Right forelimb (tissue), 1 donor: ENCODE measurements around the gene SNX2.
A peak's percentile ranks its signal among the peaks of the same experiment; 100 is the strongest.
"Not testable (repeated sequence)": the region's sequence is repeated elsewhere in the genome, so short reads cannot be mapped to it uniquely, and the experiment has no call there.

Experiments used
- DNase-seq: peaks from one replicate; pipeline ENCODE4 v3.0.0-alpha.2; 2018

Gene SNX2, protein sequence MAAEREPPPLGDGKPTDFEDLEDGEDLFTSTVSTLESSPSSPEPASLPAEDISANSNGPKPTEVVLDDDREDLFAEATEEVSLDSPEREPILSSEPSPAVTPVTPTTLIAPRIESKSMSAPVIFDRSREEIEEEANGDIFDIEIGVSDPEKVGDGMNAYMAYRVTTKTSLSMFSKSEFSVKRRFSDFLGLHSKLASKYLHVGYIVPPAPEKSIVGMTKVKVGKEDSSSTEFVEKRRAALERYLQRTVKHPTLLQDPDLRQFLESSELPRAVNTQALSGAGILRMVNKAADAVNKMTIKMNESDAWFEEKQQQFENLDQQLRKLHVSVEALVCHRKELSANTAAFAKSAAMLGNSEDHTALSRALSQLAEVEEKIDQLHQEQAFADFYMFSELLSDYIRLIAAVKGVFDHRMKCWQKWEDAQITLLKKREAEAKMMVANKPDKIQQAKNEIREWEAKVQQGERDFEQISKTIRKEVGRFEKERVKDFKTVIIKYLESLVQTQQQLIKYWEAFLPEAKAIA

DNA sequence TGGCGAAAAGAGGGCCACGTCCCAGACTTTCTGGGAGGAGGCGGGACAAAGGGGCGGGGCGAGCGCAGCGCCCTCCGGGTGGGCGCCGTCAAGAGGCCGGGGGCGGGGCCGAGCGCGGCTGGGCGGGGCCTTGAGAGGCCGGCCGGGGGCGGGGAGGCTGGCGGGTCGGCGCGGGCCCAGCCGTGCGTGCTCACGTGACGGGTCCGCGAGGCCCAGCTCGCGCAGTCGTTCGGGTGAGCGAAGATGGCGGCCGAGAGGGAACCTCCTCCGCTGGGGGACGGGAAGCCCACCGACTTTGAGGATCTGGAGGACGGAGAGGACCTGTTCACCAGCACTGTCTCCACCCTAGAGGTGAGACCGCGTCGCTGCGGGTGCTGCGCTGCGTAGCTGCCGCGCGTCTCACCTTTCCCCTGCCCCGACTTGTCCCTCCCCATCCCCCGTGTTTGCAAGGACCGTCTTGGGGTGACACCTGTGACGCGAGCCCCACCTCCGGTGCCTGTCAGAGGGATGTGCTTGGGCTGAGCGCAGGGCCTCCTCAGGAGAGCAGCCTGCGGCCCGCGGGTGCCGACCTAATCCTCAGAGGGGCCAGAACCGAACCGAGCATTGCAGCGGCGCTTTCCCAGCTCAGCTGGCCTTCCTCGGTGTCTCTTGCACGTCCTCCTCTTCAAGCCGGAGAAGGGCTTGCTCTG lies at the start of gene SNX2:
TSS of gene SNX2 (plus strand) at position 220 of the 689 bp plus-strand sequence. CDS start at position 244, 24 bp downstream.
- peak; percentile 95 for DNase-seq

DNA sequence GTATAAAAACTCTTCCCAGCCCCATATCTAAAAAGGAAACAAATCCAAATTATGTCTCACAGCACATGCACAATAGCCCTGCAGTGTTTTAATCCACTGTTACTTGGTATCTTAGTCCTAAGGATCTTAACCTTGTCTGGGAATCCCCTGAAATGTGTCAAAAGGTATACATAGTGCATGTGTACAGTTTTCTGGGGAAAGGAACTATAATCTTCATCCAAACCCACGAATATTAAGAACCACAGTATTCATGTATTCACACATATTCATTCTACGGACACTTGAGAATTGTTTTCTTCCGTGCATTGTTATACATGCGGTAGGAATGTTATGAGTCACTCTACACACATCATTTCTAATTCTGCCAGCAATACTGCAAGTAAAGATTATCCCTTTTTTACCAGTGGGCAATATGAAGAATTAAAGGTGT lies 47.8 kb upstream of the SNX2 start:
- no peak for DNase-seq

DNA sequence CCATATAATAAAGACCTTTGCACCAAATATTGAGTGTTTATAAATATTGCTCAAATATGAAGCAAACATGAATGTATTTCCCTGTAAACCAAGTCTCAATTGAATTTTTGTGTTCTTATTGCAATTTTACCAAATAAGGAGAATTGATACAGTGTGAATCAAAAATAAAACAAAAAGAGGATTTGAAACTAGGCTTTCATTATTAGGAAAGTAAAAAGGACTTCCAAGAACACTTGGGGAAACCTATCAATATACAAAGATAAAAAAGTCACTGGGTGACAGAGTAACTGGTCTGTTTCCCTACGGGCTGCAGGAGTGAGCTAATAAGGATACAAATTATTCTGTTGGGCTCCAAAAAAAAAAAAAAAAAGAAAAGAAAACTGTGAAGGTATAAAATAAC lies 44.8 kb upstream of the SNX2 start:
- DNase-seq = no peak

DNA sequence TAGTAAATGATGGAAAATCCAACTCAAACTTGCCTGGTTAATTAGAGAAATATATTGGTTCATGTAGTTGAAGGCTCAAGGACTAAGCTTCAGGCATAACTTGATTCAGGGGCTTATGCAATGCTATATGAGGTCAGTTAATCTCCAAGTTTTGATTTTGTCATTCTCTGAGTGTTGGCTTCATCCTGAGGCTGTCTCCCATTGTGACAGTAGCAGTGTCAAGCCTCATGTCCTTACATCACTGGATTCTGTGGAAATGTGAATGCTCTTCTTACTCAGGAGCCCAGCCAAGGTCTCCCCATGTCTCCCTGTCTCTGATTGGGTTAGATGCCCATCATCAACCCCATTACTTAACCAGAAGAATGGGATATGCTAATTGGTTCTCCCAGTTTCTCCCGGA lies 44.4 kb upstream of the SNX2 start:
- DNase-seq = no peak

DNA sequence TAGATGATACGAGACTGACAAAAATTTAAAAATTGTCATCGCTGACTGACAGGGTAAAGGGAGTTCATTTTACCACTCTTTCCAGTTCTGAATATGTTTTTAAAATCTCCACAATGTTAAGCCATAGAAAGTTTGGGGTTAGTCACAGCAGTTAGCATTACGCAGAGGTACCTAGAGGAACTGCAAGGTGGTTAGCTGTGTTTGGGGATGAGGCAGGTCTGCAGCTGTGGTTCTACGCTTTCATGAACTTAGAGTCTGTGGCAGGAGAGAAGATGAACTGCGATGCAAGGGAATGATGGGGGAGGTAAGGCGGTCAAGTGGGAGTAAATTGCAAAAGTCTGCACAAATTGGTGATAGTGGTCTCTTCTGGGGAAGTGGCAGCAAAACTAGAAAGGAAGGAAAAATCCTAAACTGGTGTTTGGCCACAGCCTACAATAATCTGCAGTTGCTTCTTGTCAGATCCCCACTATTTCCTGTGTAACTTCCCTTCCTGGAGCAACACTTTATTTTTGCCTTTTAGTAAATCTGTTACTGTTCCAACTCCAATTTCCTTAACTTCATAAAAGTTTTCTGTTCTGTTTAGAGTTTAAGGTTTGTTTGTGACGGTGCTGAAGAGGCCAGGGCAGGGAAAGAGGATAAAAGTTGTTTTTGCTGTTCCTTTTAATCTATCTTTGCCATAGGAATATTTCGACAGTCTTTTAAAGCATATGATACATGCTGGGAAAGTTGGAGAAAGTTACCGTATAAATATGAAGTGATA lies 38.6 kb upstream of the SNX2 start:
- DNase-seq = no peak

DNA sequence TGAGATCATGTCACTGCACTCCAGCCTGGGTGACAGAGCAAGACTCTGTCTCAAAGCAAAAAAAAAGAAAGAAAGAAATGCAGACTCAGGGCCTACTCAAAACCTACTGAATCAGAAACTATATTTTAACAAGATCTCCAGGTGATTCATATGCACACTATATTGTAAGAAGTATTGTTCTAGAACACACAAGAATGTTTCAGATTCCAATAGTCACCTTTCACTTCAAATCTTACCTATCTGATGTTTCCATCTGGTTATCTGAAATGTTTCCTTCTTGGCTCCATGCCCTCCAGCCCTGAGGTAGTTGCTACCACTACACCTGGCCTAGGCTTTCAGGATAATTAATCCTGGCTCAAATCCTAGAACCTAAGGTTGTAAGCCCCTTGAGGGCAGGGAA lies 36.8 kb upstream of the SNX2 start:
- no peak for DNase-seq

DNA sequence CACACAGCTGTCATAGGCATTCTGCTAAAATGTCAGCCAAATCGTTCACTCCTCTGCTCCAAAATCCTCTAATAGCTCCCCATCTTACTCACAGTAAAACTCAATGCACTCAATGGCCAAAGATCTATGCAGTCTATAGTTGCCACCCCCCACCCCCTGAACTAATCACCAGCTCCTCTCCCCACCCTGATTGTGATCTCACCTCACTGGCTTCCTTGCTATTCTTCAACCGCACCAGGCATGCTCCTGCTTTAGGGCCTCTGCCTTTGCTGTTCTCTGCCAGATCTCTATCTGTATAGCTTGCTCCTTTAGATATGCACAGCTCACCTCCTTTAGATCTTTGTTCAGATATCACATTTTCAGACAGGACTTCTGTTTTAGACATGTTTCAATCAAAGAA lies 33.2 kb upstream of the SNX2 start:
- no peak for DNase-seq

DNA sequence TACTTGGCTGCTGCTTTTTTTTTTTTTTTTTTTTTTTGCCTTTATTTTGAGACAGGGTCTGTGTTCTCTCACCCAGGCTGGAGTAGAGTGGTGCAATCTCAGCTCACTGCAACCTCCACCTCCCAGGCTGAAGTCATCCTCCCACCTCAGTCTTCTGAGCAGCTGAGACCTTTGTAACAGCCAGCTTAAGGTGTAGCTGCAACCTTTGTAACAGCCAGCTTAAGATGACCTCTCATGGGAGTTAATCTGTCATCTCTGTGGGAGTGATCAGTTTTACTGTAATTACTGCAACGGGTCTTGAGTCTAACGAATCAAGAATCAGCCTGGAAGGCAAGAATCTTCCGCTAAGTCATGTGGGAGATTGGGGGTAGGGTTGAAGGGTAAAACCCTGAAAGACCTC lies 31.6 kb upstream of the SNX2 start:
- DNase-seq = no peak

DNA sequence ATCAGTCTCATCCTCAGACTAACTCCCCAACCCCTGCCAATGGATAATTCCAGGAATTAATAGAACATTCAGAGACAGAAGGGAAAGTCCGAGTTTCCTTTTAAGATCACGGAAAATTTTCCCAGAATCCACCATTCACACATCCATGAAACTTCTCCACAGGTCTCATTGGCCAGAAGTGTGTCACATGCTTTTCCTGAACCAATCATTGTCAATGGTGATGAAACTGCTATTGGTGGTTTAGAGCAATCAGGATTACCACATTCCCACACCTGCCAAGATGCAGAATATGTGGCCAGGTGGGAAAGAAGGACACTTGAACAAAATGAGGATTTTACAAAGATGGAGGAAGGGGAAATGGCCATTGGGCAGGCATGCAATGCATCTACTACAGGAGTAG lies 29.3 kb upstream of the SNX2 start:
- no peak for DNase-seq

DNA sequence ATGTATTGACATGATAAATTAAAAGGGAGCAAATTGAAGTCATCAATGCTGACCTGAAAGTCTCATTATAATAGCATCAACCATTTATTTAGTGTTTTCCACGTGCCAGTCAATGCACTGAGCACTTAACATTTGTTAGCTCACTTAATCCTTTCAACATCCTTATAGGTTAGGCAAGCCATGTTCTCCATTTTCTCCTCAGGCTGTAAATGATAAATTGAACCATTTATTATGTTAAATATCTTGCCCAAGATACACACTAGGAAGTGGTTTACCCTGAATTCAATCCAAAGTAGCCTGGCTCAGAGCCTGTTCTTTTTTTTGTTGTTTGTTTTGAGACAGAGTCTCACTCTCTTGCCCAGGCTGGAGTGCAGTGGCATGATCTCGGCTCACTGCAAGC lies 25.0 kb upstream of the SNX2 start:
- DNase-seq = no peak

DNA sequence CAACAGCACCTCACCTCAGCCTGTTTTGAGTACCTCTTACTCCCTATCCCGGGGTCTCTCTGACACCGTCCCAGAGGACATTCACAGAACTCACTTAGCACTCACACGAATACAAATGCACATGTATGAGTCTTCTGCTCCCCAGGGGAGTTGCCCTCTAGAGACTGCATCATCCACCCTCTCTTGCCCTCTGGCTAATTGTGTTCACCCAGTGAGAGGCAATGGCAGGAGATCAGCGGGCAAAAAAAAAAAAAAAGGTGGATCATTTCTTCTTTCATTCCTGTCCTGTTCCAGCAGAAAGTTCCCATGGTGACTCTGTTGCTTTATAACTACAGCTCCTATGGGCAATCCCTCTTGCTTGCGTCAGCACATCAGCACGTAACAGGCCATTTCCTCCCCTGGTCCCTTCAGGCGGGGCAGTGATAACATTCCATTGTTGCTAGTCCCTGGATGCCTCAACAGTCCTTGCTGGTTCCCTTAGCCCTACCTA lies 23.5 kb upstream of the SNX2 start:
- DNase-seq = no peak

DNA sequence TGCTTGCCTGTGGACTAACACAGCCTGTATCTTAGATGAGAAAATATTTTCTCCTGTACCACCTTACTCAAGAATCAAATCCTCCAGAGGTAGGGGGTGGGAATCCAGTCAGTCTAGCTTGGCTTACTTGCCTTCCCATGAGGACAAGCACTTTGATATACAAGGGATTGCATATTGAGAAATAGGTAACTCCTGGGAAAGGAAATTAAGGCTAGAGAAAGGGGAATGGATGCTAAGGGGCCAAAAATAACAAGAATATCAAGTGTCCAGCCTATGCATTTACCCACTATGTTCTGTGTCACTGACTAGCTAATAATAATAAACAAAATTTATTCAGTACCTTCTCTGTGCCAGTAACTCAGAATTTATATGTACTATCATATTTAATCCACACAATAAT lies 21.4 kb upstream of the SNX2 start:
- no peak for DNase-seq

DNA sequence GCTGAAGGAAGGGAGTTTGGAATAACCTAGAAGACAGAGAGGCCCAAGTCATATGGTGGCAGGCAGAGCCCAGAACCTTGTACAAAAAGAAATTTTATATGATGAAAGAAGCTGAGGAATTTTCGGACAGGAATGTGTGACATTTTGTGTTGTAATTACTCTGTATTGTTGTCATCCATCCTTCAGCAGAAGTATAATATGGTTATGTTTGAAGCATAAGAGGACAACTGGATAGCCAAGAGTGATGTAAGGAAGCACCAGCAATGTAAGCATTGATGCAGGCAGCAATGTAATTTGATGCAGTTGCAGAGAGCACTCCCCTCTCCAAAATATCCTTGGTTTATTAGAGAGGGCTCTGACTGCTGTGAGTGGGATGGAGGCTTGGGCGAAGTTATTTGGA lies 19.1 kb upstream of the SNX2 start:
- DNase-seq = no peak

DNA sequence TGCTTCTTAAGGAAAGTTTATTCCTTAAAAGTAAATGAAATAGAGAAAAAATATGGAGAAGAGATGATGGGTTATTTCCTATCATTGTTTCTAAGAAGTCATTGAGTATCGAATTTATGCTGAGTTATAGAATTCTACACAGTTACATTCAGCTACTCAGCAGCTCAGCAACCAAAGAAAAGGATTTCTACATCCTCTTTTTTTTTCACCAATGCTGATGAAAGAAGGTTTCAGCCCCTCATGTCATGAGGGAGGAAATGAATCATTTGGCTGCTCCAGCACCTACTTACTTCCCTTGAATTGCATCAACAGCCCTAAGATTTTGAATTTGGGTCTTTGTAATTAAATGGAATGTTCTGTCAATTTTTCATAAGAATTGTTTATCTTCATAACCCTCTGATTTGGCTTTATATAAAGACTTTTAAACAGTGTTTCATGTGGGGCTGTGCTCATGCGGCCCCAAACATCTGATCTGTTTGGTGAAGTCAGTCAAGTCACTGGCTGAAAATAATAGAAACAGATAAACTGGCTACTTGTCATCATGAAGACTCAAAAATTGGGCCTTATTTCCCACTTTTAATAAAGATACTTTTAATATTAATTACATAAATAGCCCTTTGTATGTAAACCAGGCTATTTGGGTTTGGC lies 18.5 kb upstream of the SNX2 start:
- no peak for DNase-seq

DNA sequence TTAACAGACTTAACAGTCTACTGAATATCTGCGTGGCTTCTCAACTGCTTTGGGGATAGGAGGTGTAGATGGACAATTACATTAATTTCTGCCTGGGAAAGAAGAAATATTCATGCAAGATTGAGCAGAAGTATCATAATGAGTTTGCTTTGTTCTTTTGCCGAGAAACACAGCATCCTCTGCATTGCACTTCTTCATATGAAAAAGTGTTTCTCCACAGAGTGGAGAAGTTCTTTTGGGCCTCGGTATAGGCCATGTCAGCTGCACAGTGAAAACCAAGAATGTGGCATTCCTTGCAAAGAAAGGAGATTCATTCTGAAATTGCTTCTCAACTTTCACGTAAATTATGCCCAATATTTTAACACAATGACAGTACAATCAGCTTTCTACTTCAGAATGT lies 17.6 kb upstream of the SNX2 start:
- DNase-seq = no peak

DNA sequence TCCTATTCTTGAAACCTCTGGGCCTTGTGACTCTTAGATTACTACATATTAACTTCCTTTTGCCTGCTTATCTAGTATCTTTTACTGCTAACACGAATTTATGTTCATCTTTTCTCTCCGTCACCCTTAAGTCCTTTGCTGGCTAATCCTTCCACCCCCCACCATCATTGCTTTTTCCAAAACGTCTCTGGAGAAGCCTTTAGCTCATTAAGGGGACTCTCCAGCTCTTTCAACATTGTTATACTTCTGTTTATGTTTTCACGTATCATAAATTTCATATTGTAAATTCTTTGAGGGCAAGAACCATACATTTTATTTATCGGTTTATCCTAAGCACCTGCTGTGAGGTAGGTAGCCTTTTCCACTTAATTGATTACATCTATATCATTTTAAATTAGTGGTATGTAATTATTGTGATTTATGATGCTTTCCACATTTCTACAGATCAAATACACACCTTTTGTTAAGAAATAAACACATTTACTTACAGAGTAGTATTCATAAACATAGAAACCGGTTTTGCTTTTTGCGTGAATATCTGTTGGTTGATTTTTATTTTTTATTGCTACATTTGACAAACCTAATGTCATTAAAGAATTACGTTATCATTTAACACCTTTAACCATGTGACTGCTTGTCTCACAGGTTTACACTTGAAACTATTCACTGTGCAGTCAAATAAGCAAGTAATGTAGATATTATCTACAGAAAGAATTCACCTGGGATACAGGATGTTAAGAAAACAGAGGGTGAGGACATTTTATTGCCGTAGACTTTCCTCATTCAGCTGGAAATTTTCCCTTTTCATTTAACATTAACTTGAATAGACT lies 15.4 kb upstream of the SNX2 start:
- no peak for DNase-seq

DNA sequence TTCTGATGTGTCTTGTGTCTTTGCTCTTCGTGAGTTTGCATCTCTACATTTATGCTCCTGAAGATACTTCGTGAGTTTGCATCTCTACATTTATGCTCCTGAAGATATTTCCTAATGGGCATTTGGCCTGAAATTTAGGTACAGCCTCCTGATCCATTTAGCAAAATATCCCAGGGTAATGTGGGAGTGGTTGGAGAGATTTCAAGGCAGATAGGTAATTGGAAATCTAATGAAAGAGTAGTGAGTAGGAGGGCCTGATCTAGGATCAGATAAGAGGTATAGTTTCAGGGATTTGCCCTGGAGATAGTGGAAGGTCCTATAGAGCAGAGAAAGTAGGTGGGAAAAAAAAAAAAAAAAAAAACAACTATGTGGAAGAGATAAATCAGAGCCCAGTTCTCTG lies 14.6 kb upstream of the SNX2 start:
- no peak for DNase-seq

DNA sequence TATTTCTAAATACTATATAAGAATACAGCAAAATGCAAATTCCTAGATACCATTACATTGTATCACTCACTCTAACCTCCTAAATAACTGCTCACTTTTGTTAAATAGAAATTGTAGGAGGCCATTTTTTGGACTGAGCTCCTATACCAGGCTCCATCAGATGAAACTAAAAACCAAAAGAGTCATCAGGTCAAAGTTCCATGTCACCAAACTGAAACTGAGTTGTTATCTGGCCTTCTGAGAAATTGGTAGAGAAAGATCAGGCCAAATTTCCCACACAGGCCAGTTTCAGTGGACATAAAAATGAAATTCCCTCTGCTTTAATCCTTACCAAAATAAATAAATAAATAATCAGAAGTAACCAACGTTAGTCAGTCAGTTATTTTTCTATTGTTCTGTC lies 13.8 kb upstream of the SNX2 start:
- no peak for DNase-seq

DNA sequence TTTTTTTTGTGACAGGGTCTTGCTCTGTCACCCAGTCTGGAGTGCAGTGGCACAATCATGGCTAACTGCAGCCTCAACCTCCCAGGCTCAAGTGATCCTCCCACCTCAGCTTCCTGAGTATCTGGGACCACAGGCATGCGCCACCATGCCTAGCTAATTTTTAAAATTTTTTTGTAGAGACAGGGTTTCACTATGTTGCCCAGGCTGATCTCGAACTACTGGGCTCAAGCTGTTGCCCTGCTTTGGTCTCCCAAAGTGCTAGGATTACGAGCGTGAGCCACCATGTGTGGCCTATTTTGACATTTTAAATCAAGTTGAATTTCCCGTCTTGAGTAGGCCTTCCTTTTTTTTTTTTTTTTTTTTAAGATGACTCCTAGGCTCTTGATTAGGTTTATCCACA lies 13.0 kb upstream of the SNX2 start:
- DNase-seq = not testable (repeated sequence)

DNA sequence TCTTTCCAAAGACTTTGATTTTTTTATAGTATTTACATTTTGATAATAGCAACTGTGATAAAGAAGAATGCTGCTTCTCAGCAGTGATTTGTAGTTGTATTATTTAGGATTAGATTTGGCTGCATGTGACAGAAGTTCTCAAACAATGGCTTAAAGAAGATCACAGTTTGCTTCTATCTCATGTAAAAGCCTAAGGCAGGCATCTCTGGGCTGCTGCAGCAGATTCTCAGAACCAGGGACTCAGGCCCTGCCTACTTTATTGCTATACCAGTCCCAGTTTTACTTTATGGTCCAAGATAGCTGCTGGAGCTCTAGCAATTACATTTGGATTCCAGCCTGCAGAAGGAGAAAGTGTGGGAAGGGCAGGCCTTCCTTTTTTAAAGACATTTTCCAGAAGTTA lies 8.8 kb upstream of the SNX2 start:
- no peak for DNase-seq

DNA sequence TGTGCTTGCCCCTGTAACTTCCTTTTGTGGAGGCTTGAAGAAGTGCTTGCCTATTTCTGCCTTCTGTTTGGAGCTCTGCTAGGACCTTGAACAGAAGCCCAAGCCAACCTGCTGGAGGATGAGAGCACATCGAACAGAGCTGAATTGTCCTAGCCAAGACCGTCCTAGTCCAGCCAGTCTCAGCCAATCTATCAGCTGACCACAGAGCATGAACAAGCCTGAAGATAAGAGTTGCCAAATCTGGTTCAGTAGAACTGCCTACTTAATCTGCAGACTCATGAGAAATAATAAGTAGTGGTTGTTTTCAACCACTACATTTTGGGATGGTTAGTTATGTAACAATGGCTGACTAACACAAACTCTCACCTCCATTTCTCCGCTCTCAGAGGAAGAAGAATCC lies 4.4 kb upstream of the SNX2 start:
- no peak for DNase-seq

DNA sequence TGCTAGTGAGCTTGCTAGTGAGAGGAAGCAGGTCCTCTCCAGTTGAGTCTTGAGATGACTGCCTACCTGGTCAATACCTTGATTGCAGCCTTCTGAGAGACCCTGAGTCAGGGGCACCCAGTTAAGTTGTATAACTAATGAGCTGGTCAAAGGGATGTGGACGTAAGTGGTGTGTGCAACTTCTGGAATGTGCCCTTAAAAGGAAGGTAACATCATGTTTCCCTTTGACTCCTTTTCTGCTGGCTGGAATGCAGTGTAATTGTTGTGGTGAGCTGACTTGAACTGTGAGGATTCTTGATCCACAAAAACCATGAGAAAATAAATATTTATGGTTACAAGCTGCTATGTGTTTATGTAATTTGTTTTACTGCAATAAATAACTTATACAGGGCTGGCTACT lies 2.4 kb upstream of the SNX2 start:
- DNase-seq = no peak
